K562 (cell line): ENCODE measurements around the gene LARP6. TPM values are rescaled to one million over a fixed set of nuclear protein-coding genes. Genes with fewer than 3 reads are reported as not detected.

ENCODE experiments used
- ATAC-seq: fragments of 200-7000 bp; cut with Tn5 transposase; 3 replicates; pipeline ENCODE4 v1.9.1; 2020; ENCODE audit warnings: moderate library complexity
- BruUV-seq: library from RNA; stranded (reverse); fragments of 400-500 nt; replicated peaks from 2 replicates; lab custom pipeline; 2021; lab: Mats Ljungman, UMichigan
- CTCF ChIA-PET: fragments of 300-600 bp; formaldehyde crosslinking; extraction: SDS; loops from one replicate; lab custom pipeline; 2021; ENCODE audit warnings: low intra/inter-chr PET ratio; lab: Yijun Ruan, JAX
- POLR2A ChIA-PET: fragments of 300-600, 350-650 bp; sonication (Branson Sonifier 250); formaldehyde crosslinking; extraction: SDS; loops from one replicate; lab custom pipeline; 2021; ENCODE audit warnings: antibody characterized with exemption, inconsistent platforms; lab: Yijun Ruan, JAX
- DNase-seq, 4 experiments: peaks; one replicate each; pipeline versions ENCODE4 v3.0.0 to v3.0.0-alpha.2; 2011 to 2018; ENCODE audit warnings: low spot score in 3 of 4, mixed read lengths in 3 of 4; ENCODE audit errors: extremely low read depth in 1 of 4
- FAIRE-seq: peaks from 2 replicates; lab custom pipeline; 2011; peaks lifted over from hg19 to GRCh38; lab: Jason Lieb, UNC
- H2AFZ ChIP-seq: 2 replicates; pipeline ENCODE4 v1.6.0; 2011; ENCODE audit warnings: low read depth, low read length, control low read depth, inconsistent platforms
- H3K27ac ChIP-seq: fragments of 200-600 bp; 3 replicates; pipeline ENCODE4 v1.8.0; 2011; ENCODE audit warnings: low read depth, mild to moderate bottlenecking, control low read depth, inconsistent platforms, low read length, moderate library complexity, mixed read lengths; ENCODE audit errors: extremely low read depth
- H3K27me3 ChIP-seq, 2 experiments: fragments of 300-600 bp in 1 of 2; 2 replicates in 1 of 2; 3 replicates in 1 of 2; pipeline versions ENCODE4 v1.6.0 to v1.8.0; 2011; ENCODE audit warnings: inconsistent platforms in 2 of 2, low read length in 2 of 2, mild to moderate bottlenecking in 1 of 2, mixed read lengths in 1 of 2, moderate library complexity in 1 of 2; ENCODE audit not compliant: control insufficient read depth in 2 of 2, insufficient read depth in 2 of 2
- H3K36me3 ChIP-seq: fragments of 300-600 bp; 3 replicates; pipeline ENCODE4 v1.8.0; 2011; ENCODE audit warnings: mild to moderate bottlenecking, low read length, inconsistent platforms; ENCODE audit not compliant: control insufficient read depth, insufficient read depth
- H3K4me1 ChIP-seq, 2 experiments: fragments of 200-600 bp in 1 of 2; replicated peaks in 1 of 2; 2 replicates in 1 of 2; 3 replicates in 1 of 2; pipeline versions ENCODE4 v1.5.1 to v1.8.0; 2011; ENCODE audit warnings: inconsistent platforms in 2 of 2, low read length in 2 of 2, mild to moderate bottlenecking in 1 of 2, mixed read lengths in 1 of 2, moderate library complexity in 1 of 2; ENCODE audit not compliant: control insufficient read depth in 2 of 2, insufficient read depth in 2 of 2
- H3K4me2 ChIP-seq: 2 replicates; pipeline ENCODE4 v1.6.1; 2011; ENCODE audit warnings: low read length, control low read depth, inconsistent platforms, mixed read lengths; ENCODE audit not compliant: insufficient read depth
- H3K4me3 ChIP-seq: fragments of 200-600 bp; sonication (generic), shearing (Covaris generic); 2 replicates; pipeline ENCODE4 v1.5.1; 2016; ENCODE audit warnings: control low read depth, inconsistent platforms
- H3K79me2 ChIP-seq: fragments of 200-600 bp; 3 replicates; pipeline ENCODE4 v1.8.0; 2011; ENCODE audit warnings: low read length, inconsistent platforms; ENCODE audit not compliant: control insufficient read depth, insufficient read depth
- H3K9ac ChIP-seq, 2 experiments: 2 replicates each; pipeline versions ENCODE4 v1.6.0 to v1.6.1; 2011; ENCODE audit warnings: low read depth in 2 of 2, low read length in 2 of 2, control low read depth in 1 of 2, inconsistent platforms in 1 of 2, mild to moderate bottlenecking in 1 of 2, mixed read lengths in 1 of 2; ENCODE audit not compliant: insufficient read depth in 1 of 2
- H3K9me1 ChIP-seq: one replicate; pipeline ENCODE4 v1.6.0; 2011; ENCODE audit warnings: inconsistent platforms, mild to moderate bottlenecking, low read length, moderate library complexity; ENCODE audit not compliant: control insufficient read depth, insufficient read depth
- H3K9me3 ChIP-seq: replicated peaks from 2 replicates; pipeline ENCODE4 v1.5.1; 2011; ENCODE audit warnings: low read depth, low read length, inconsistent platforms; ENCODE audit not compliant: control insufficient read depth, insufficient read depth
- H4K20me1 ChIP-seq: replicated peaks from 2 replicates; pipeline ENCODE4 v1.6.1; 2011; ENCODE audit warnings: low read length, inconsistent platforms, mixed read lengths; ENCODE audit not compliant: control insufficient read depth, insufficient read depth
- CEBPB ChIP-seq: fragments of 450-650 bp; IDR thresholded peaks from 2 replicates; pipeline ENCODE4 v1.6.1; 2016; ENCODE audit warnings: missing genetic modification characterization, missing compliant biosample characterization
- FOS ChIP-seq: IDR thresholded peaks from 3 replicates; pipeline ENCODE4 v1.6.1; 2011; ENCODE audit not compliant: insufficient read length; ENCODE audit errors: extremely low read depth
- HDAC3 ChIP-seq: fragments of 450-650 bp; IDR thresholded peaks from 2 replicates; pipeline ENCODE4 v1.6.1; 2018; ENCODE audit warnings: borderline replicate concordance, mild to moderate bottlenecking, moderate library complexity; ENCODE audit not compliant: partially characterized antibody
- KLF16 ChIP-seq: IDR thresholded peaks from 2 replicates; pipeline ENCODE4 v1.6.1; 2016; ENCODE audit warnings: antibody characterized with exemption
- MAFG ChIP-seq: fragments of 450-650 bp; conservative IDR thresholded peaks from 2 replicates; pipeline ENCODE4 v1.6.1; 2016; ENCODE audit warnings: missing genetic modification characterization, missing compliant biosample characterization
- MAZ ChIP-seq, 2 experiments: fragments of 450-650 bp in 1 of 2; sonication (generic) in 1 of 2; formaldehyde crosslinking; IDR thresholded peaks in 1 of 2; conservative IDR thresholded peaks in 1 of 2; 2 replicates each; pipeline versions ENCODE4 v1.4.0 to v1.5.0; 2020; ENCODE audit warnings: mild to moderate bottlenecking in 1 of 2, missing genetic modification reagents in 1 of 2
- MEIS2 ChIP-seq: fragments of 450-650 bp; IDR thresholded peaks from 2 replicates; pipeline ENCODE4 v1.6.1; 2014; ENCODE audit warnings: mild to moderate bottlenecking; ENCODE audit not compliant: partially characterized antibody
- NFIC ChIP-seq: fragments of 450-650 bp; IDR thresholded peaks from 2 replicates; pipeline ENCODE4 v1.6.1; 2017; ENCODE audit warnings: mild to moderate bottlenecking, inconsistent platforms
- SMC3 ChIP-seq: conservative IDR thresholded peaks from 2 replicates; pipeline ENCODE4 v1.6.1; 2011; ENCODE audit warnings: low read depth, low read length, improper control_type of control experiment; ENCODE audit not compliant: insufficient read depth
- ZBTB7A ChIP-seq: IDR thresholded peaks from 2 replicates; pipeline ENCODE4 v1.6.1; 2011; ENCODE audit warnings: low read depth, mild to moderate bottlenecking, low read length, moderate library complexity, borderline replicate concordance; ENCODE audit not compliant: control insufficient read depth
- ZNF507 ChIP-seq: conservative IDR thresholded peaks from 2 replicates; pipeline ENCODE4 v1.6.1; 2017; ENCODE audit warnings: missing genetic modification characterization, missing compliant biosample characterization
- ZNF551 ChIP-seq: fragments of 250-450 bp; sonication (Bioruptor Pico); IDR thresholded peaks from 2 replicates; pipeline ENCODE4 v1.5.0; 2021; ENCODE audit warnings: mild to moderate bottlenecking, moderate library complexity
- ZNF644 ChIP-seq: fragments of 200-800 bp; sonication (Bioruptor generic); IDR thresholded peaks from 2 replicates; pipeline ENCODE4 v1.6.1; 2016; ENCODE audit warnings: low read depth, missing genetic modification characterization, missing compliant biosample characterization
- whole genome bisulfite sequencing: fragments of 100-300 bp; shearing (Covaris generic); methylation state at CpG from one replicate; pipeline ENCODE4 v1.1.6; 2016; ENCODE audit warnings: low coverage, mixed read lengths; ENCODE audit not compliant: insufficient coverage; ENCODE audit errors: missing lambda C conversion rate; 5-methylcytosine and 5-hydroxymethylcytosine counted together
- in situ Hi-C: fragments of 300-500 bp; cut with MboI; formaldehyde crosslinking; loops from 4 replicates; pipeline ENCODE4 v1.15.0; 2018; ENCODE audit warnings: inconsistent platforms, mixed read lengths
- intact Hi-C: fragments of 100-400 bp; cut with micrococcal nuclease; formaldehyde crosslinking; loops from 2 replicates; pipeline ENCODE4 v1.14.2; 2022
- polyA plus RNA-seq, 8 experiments: library from polyadenylated mRNA; depleted of rRNA in 4 of 8; stranded (reverse) in 5 of 8; unstranded in 3 of 8; fragments of >200 nt; fragmentation: Nextera tagmentation in 2 of 8; fragmentation: Illumina TruSeq in 1 of 8; extraction: Ambion mirVana in 2 of 8; extraction: Trizol in 1 of 8; gene quantifications; 2 replicates each; pipeline versions ENCODE4 v1.2.1 to v1.2.3, GENCODE V29; 2011 to 2014; ENCODE audit warnings: inconsistent platforms in 1 of 8, missing spikeins in 1 of 8
- total RNA-seq, 7 experiments: library from RNA; depleted of rRNA in 6 of 7; stranded (reverse); fragments of >200 nt in 6 of 7; fragmentation: Illumina TruSeq in 2 of 7; extraction: Trizol in 2 of 7; gene quantifications; 2 replicates each; pipeline versions ENCODE4 v1.2.1 to v1.2.3, GENCODE V29; 2011 to 2021; ENCODE audit warnings: low replicate concordance in 1 of 7
- TF ChIP-seq, protein P1 (sequence below): fragments of 450-650 bp; IDR thresholded peaks from 2 replicates; pipeline ENCODE4 v1.7.0; 2016; ENCODE audit warnings: borderline replicate concordance
- TF ChIP-seq, protein P2 (sequence below): fragments of 250-450 bp; sonication (Bioruptor Pico); IDR thresholded peaks from 2 replicates; pipeline ENCODE4 v1.5.0; 2022; ENCODE audit warnings: mild to moderate bottlenecking
- TF ChIP-seq, protein P3 (sequence below): fragments of 250-450 bp; sonication (Bioruptor Pico); IDR thresholded peaks from 2 replicates; pipeline ENCODE4 v1.5.1; 2021; ENCODE audit warnings: mild to moderate bottlenecking

Gene LARP6
- total and polyA plus RNA-seq, 9 of the 15 experiments (the other 6 are each of a cell fraction or from before 2014, with no cell fraction given), result not detected

DNA sequence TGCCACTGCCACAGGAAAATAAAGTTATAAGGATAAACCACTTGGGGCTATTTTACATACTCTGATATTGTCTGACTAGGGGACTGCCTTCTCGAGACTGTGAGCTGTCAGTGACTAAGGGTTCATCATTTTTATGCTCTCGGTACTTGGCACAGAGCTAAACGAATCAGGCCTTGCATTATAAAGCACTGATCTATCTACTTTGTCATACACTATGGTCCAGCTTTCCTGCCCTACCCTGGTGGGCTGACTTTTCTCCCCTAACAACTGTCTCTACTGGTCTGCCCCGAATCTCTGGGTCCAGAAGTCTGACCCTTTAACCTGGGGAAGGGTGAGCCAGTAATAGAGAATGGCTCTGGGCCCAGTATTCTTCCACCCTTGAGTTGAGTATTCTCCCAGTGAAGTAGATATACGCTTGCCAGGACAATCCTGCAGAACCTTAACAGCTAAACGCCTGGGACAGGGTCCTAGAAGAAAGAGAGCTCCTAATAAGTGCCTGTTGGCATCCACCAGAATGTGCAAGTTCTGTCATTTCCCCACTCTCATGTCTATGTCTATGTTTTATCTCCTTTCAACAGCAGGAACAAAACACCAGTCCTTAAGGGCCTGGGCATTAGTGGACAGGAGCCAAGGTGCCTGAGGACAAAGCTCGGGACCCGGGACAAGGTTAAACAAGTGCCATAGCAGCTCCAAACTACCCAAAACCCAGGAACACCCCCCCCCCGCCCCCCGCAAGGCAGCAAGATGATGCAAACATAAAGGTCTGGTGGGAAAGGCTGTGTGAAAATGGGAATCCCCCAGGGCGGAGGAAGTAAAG, 1.2 kb downstream of the LARP6 start (continued):
- TF ChIP-seq MAZ (CRISPR knock-in tag; conservative IDR thresholded peaks at IDR 0.05 in 1 of 2, IDR thresholded peaks at IDR 0.05 in 1 of 2) (no peak), ZNF507 (no peak)
- TF ChIP-seq, protein P1, sequence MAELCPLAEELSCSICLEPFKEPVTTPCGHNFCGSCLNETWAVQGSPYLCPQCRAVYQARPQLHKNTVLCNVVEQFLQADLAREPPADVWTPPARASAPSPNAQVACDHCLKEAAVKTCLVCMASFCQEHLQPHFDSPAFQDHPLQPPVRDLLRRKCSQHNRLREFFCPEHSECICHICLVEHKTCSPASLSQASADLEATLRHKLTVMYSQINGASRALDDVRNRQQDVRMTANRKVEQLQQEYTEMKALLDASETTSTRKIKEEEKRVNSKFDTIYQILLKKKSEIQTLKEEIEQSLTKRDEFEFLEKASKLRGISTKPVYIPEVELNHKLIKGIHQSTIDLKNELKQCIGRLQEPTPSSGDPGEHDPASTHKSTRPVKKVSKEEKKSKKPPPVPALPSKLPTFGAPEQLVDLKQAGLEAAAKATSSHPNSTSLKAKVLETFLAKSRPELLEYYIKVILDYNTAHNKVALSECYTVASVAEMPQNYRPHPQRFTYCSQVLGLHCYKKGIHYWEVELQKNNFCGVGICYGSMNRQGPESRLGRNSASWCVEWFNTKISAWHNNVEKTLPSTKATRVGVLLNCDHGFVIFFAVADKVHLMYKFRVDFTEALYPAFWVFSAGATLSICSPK, result no peak

DNA sequence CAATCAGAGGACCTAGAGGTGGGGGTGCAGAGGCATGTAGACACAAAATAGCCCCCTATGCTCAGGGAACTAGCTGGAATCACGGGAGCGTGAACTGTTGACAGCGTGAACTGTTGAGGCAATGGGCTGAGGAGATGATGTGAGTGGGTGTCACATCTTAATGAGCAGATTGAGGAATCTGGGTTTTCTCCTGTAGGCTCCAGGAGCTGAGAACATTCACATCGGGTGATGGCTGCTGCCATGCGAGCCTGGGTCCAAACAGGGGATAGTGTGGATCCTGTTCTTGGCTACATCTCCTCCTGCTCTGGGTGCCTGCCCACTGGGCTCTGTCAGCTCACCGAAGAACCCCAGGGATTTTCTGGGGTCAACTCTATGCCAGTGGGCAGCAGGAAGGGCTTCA, 2.1 kb downstream of the LARP6 start:
- FAIRE-seq (no peak), ATAC-seq (no peak), DNase-seq (no peak)
- Histone ChIP-seq H3K9me3 (no peaks in the 10 kb centered on the region), H3K27me3 (peaks cover 2 to 8% of the 10 kb centered on the region in 2 experiments; a peak in 3 of 5 replicates), H3K9ac (no peak overlapping the region), H3K36me3 (no peaks in the 10 kb centered on the region), H3K9me1 (no peaks in the 10 kb centered on the region), H4K20me1 (no peaks in the 10 kb centered on the region), H3K4me1 (no peaks in the 10 kb centered on the region; a peak in 1 of 5 replicates), H3K27ac (no peak overlapping the region), H3K4me3 (no peak overlapping the region), H3K79me2 (no peaks in the 10 kb centered on the region), H2AFZ (no peak overlapping the region), H3K4me2 (no peak overlapping the region)
- no TSS peak for BruUV-seq
- 0% methylated on average over 5 of the region's 6 CpGs for WGBS
- in situ Hi-C loops (no loop called here), intact Hi-C loops (no loop called here)
- POLR2A ChIA-PET, result no interaction called here
- CTCF ChIA-PET, result no interaction called here
- TF ChIP-seq NFIC (no peak), HDAC3 (no peak), KLF16 (no peak), ZBTB7A (no peak), SMC3 (no peak), ZNF644 (tag) (no peak), MAFG (tag) (no peak), FOS (no peak), MEIS2 (no peak), CEBPB (no peak), ZNF551 (CRISPR knock-in tag) (no peak)
- TF ChIP-seq, protein P2, sequence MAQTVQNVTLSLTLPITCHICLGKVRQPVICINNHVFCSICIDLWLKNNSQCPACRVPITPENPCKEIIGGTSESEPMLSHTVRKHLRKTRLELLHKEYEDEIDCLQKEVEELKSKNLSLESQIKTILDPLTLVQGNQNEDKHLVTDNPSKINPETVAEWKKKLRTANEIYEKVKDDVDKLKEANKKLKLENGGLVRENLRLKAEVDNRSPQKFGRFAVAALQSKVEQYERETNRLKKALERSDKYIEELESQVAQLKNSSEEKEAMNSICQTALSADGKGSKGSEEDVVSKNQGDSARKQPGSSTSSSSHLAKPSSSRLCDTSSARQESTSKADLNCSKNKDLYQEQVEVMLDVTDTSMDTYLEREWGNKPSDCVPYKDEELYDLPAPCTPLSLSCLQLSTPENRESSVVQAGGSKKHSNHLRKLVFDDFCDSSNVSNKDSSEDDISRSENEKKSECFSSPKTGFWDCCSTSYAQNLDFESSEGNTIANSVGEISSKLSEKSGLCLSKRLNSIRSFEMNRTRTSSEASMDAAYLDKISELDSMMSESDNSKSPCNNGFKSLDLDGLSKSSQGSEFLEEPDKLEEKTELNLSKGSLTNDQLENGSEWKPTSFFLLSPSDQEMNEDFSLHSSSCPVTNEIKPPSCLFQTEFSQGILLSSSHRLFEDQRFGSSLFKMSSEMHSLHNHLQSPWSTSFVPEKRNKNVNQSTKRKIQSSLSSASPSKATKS (CRISPR knock-in tag), result no peak
- TF ChIP-seq, protein P3, sequence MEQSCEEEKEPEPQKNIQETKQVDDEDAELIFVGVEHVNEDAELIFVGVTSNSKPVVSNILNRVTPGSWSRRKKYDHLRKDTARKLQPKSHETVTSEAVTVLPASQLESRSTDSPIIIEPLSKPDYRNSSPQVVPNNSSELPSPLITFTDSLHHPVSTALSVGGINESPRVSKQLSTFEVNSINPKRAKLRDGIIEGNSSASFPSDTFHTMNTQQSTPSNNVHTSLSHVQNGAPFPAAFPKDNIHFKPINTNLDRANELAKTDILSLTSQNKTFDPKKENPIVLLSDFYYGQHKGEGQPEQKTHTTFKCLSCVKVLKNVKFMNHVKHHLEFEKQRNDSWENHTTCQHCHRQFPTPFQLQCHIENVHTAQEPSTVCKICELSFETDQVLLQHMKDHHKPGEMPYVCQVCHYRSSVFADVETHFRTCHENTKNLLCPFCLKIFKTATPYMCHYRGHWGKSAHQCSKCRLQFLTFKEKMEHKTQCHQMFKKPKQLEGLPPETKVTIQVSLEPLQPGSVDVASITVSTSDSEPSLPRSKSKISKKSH, result no peak
